ENCODE measurements around the gene ADGRE1.

The ADGRE1 gene

GRCh38 chr19:6955082-6955481 lies 67.7 kb downstream of the ADGRE1 start:
- no peak overlapping the region for H3K4me3 ChIP-seq (ENCODE audit: low read depth, low read length)

GRCh38 chr19:6956573-6956972 lies 69.2 kb downstream of the ADGRE1 start:
- no peak overlapping the region for H3K4me3 ChIP-seq (ENCODE audit: low read depth, low read length)

- H3K4me3 ChIP-seq (ENCODE audit: low read depth, low read length), result no peak overlapping the region
Observed at GRCh38 chr19:6958791-6959190, 71.4 kb downstream of the ADGRE1 start.

DNA sequence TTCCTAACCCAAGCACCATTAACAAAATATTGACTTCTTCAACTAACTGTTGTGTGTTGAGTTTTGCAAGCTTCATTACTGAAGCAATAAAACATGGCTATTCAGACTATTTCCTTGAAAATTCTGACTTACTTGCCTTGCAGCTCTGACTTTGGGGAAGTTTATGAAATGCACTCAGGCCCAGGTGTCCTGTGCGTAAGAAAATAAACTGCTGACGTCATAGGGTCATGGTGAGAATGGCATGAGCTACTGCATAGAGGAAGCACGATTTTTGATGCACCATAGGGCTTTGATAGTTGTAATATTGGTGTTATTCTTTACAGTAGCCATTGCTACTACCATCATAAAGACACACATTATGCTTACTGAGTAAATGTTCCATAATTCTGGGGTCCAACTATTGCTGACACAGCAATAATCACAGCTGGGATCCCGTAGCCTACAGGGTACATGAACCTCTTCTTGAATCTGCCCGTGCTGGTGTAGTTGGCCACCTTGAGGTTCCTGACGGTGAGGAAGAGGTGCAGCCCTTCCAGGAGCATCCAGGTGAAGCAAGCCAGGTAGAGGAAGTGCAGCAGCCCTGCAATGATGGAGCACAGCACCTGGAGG lies 76.0 kb downstream of the ADGRE1 start:
- H3K4me3 ChIP-seq (ENCODE audit: low read depth, low read length), result no peak overlapping the region

DNA sequence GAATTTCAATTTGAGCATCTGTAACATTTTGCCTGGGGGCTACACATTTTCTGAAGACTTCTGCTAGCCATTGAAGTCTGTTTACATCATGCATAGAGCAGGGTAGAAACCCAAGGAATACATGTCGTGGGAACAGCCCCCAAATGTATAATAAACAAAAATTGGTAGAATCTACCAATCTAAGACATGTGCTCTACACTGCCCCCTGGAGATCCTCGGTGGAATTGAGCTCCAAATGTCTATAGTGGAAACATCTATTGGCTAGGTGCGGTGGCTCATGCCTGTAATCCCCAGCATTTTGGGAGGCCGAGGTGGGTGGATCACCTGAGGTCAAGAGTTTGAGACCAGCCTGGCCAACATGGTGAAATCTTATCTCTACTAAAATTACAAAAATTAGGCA lies 76.6 kb downstream of the ADGRE1 start:
- no peak overlapping the region for H3K4me3 ChIP-seq (ENCODE audit: low read depth, low read length)

- no peak overlapping the region for H3K4me3 ChIP-seq (ENCODE audit: low read depth, low read length)
Observed at GRCh38 chr19:6967967-6968366, 80.6 kb downstream of the ADGRE1 start.

DNA sequence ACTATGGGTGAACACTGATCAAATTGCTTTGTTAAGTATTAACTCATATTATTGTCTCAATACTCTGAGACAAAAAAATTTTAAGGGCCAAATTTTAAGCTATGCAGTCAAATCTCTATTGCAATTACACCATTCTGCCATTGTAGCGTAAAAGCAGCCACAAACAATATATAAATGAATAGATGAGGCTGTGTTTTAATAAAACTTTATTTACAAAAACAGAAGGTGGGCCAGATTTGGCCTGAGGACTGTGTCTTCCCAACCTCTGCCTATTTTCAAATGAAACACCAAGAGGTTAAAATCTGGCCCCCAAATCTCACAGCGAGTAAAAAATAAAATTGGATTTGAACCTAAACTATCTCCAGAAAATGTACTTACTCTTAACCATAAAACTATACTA lies 82.1 kb downstream of the ADGRE1 start:
- no peak overlapping the region for H3K4me3 ChIP-seq (ENCODE audit: low read depth, low read length)

DNA sequence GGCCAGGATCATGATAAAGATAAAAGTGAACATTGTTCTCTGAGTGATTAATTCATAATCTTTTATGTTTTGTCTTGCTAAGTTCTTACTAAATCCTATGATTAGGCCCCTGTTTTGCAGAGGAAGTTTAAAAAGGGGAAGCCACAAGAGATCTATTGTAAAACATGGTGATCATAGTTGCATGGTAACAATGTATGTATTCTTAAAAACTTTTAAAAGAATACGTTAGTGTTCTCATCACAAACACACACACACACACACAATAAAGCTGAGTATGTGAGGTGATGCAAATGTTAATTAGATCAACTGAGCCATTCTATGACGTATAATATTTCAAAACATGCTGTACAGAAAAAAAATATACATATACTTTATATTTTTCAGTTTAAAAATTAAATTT lies 82.6 kb downstream of the ADGRE1 start:
- H3K4me3 ChIP-seq (ENCODE audit: low read depth, low read length), result no peak overlapping the region

- no peak overlapping the region for H3K4me3 ChIP-seq (ENCODE audit: low read depth, low read length)
Observed at GRCh38 chr19:6970443-6970842, 83.1 kb downstream of the ADGRE1 start.

GRCh38 chr19:6971366-6971765 lies 84.0 kb downstream of the ADGRE1 start:
- H3K4me3 ChIP-seq (ENCODE audit: low read depth, low read length), result no peak overlapping the region

DNA sequence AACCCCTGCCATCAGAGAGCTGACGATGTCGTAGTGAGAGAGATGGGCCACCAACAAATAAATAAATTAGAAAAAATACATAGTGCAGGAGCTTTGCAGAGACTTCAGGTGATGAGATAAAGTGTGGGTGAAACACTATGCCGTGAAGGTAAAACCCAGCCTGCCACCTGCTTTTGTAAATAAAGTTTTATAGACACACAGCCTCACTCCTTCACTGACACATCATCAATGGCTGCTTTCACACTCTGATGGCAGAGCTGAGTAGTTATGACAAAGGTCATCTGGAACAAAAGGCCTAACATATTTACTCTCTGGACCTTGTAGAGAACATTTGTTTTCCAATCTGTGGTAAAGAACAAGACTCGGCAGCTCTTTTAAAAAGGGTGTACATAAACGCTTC lies 88.8 kb downstream of the ADGRE1 start:
- H3K4me3 ChIP-seq (ENCODE audit: low read depth, low read length), result no peak overlapping the region

GRCh38 chr19:6979399-6979798 lies 92.0 kb downstream of the ADGRE1 start:
- no peak overlapping the region for H3K4me3 ChIP-seq (ENCODE audit: low read depth, low read length)

DNA sequence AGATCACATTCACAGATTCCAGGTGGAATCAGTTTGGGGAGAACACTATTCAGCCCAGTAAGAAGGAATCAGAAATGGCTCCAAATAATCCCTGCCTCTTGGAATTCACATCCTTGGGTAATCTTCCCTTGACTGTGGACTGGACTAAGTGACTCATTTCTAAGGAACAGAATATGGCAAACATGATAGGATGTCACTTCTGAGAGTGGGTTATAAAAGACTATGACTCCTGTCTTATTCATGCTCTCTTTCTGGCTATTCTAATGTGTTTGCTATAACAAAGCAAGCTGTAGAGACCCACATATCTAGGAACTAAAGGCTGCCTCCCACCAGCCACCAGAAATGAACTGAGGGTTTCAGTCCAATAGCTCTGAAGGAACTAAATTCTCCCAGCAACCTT lies 96.1 kb downstream of the ADGRE1 start:
- H3K4me3 ChIP-seq (ENCODE audit: low read depth, low read length), result no peak overlapping the region

DNA sequence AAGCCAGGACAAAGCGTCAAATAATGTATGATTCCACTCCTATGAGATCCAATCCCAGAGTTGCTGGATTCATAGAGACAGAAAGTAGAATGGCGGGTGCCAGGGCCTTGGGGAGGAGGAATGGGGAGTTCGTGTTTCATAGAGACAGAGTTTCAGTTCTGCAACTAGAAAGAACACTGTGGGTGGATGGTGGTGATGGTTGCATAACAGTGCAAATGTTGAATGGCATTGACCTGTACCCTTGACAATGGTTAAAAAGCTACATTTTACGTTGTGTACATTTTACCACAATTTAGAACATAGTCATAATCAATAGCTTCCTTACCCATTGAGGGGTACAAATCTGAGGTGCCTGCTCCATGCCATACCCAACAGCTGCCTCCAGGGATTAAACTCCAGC lies 100.5 kb downstream of the ADGRE1 start:
- no peak overlapping the region for H3K4me3 ChIP-seq (ENCODE audit: low read depth, low read length)

- H3K4me3 ChIP-seq (ENCODE audit: low read depth, low read length), result no peak overlapping the region
Observed at GRCh38 chr19:6988257-6988656, 100.9 kb downstream of the ADGRE1 start.

Measured in iPS-11a (cell line).